ENCODE measurements around the gene CHD5.

Gene CHD5

GRCh38 chr1:6127587-6128163 lies 52.4 kb downstream of the CHD5 start:
- no peak overlapping the region for H3K4me3 ChIP-seq (ENCODE audit: low read depth, low read length)
- no peak overlapping the region for H4K8ac ChIP-seq (ENCODE audit: low read depth, low read length)
- no peak overlapping the region for H2BK12ac ChIP-seq (ENCODE audit: low read length)
- H3K79me1 ChIP-seq (ENCODE audit: low read length) = no peaks in the 10 kb centered on the region
- H3K4me1 ChIP-seq (ENCODE audit: control insufficient read depth in 1 of 2, insufficient read depth in 2 of 2, low read length in 2 of 2) = no peaks in the 10 kb centered on the region
- no peak overlapping the region for H4K91ac ChIP-seq (ENCODE audit: low read depth, low read length)
- no peak overlapping the region for H3K9ac ChIP-seq (ENCODE audit: low read length)
- H3K18ac ChIP-seq (ENCODE audit: low read length) = no peak overlapping the region
- no peak overlapping the region for H3K4ac ChIP-seq (ENCODE audit: low read depth, low read length)
- DNase-seq = peak; percentile 70 to 74
- H3K36me3 ChIP-seq (ENCODE audit: control insufficient read depth in 1 of 2, insufficient read depth in 2 of 2, low read length in 2 of 2) = no peaks in the 10 kb centered on the region
- no peak overlapping the region for H2BK5ac ChIP-seq (ENCODE audit: low read depth, low read length, poor library complexity)
- no peaks in the 10 kb centered on the region for H3K27me3 ChIP-seq (ENCODE audit: insufficient read depth, low read length)
- peak overlapping the region; percentile 34 for H3K4me2 ChIP-seq (ENCODE audit: low read length)
- no peak overlapping the region for H3K14ac ChIP-seq (ENCODE audit: low read length)
- WGBS (ENCODE audit: extremely low coverage, insufficient coverage, insufficient read length) = no CpG with 5 or more reads among the region's 41 CpGs
- H4K12ac ChIP-seq (ENCODE audit: low read depth, low read length) = no peak overlapping the region
- peaks cover 6% of the 10 kb centered on the region for H3K9me3 ChIP-seq (ENCODE audit: insufficient read depth, low read depth, low read length)
- no peak overlapping the region for H2BK120ac ChIP-seq (ENCODE audit: insufficient read depth, low read length, poor library complexity)
- no peak overlapping the region for H2AK5ac ChIP-seq (ENCODE audit: low read length)
- no peaks in the 10 kb centered on the region for H3K79me2 ChIP-seq (ENCODE audit: control insufficient read depth, insufficient read depth, low read length, poor library complexity)
- H3K27ac ChIP-seq (ENCODE audit: low read depth, low read length) = no peak overlapping the region
- H2AFZ ChIP-seq (ENCODE audit: insufficient read depth, low read length, poor library complexity) = no peak overlapping the region
- no peak overlapping the region for H3K23ac ChIP-seq (ENCODE audit: low read length)

- H3K27ac ChIP-seq (ENCODE audit: low read depth, low read length) = no peak overlapping the region
- H2BK120ac ChIP-seq (ENCODE audit: insufficient read depth, low read length, poor library complexity) = no peak overlapping the region
- H2AK5ac ChIP-seq (ENCODE audit: low read length) = no peak overlapping the region
- no peak overlapping the region for H4K91ac ChIP-seq (ENCODE audit: low read depth, low read length)
- H3K79me1 ChIP-seq (ENCODE audit: low read length) = no peaks in the 10 kb centered on the region
- no peak overlapping the region for H2BK12ac ChIP-seq (ENCODE audit: low read length)
- no peak overlapping the region for H2BK5ac ChIP-seq (ENCODE audit: low read depth, low read length, poor library complexity)
- no peak overlapping the region for H4K12ac ChIP-seq (ENCODE audit: low read depth, low read length)
- H3K4me1 ChIP-seq (ENCODE audit: control insufficient read depth in 1 of 2, insufficient read depth in 2 of 2, low read length in 2 of 2) = no peaks in the 10 kb centered on the region
- H3K9me3 ChIP-seq (ENCODE audit: insufficient read depth, low read depth, low read length) = peaks cover 4% of the 10 kb centered on the region
- no peak overlapping the region for H3K18ac ChIP-seq (ENCODE audit: low read length)
- no CpG with 5 or more reads among the region's 16 CpGs for WGBS (ENCODE audit: extremely low coverage, insufficient coverage, insufficient read length)
- no peaks in the 10 kb centered on the region for H3K36me3 ChIP-seq (ENCODE audit: control insufficient read depth in 1 of 2, insufficient read depth in 2 of 2, low read length in 2 of 2)
- peak overlapping the region; percentile 30 for H3K4me3 ChIP-seq (ENCODE audit: low read depth, low read length)
- no peak overlapping the region for H3K23ac ChIP-seq (ENCODE audit: low read length)
- H2AFZ ChIP-seq (ENCODE audit: insufficient read depth, low read length, poor library complexity) = no peak overlapping the region
- no peaks in the 10 kb centered on the region for H3K79me2 ChIP-seq (ENCODE audit: control insufficient read depth, insufficient read depth, low read length, poor library complexity)
- H3K14ac ChIP-seq (ENCODE audit: low read length) = no peak overlapping the region
- no peak overlapping the region for H3K4ac ChIP-seq (ENCODE audit: low read depth, low read length)
- H3K9ac ChIP-seq (ENCODE audit: low read length) = no peak overlapping the region
- H3K4me2 ChIP-seq (ENCODE audit: low read length) = no peak overlapping the region
- no peak for DNase-seq
- H3K27me3 ChIP-seq (ENCODE audit: insufficient read depth, low read length) = no peaks in the 10 kb centered on the region
- H4K8ac ChIP-seq (ENCODE audit: low read depth, low read length) = no peak overlapping the region
Measured at GRCh38 chr1:6126521-6127067, 53.5 kb downstream of the CHD5 start.

GRCh38 chr1:6126028-6126427 lies 54.1 kb downstream of the CHD5 start:
- H3K36me3 ChIP-seq (ENCODE audit: control insufficient read depth in 1 of 2, insufficient read depth in 2 of 2, low read length in 2 of 2) = no peaks in the 10 kb centered on the region
- DNase-seq = no peak
- no peaks in the 10 kb centered on the region for H3K27me3 ChIP-seq (ENCODE audit: insufficient read depth, low read length)
- no peak overlapping the region for H3K23ac ChIP-seq (ENCODE audit: low read length)
- H3K9ac ChIP-seq (ENCODE audit: low read length) = no peak overlapping the region
- no CpG with 5 or more reads among the region's 13 CpGs for WGBS (ENCODE audit: extremely low coverage, insufficient coverage, insufficient read length)
- peaks cover 4% of the 10 kb centered on the region for H3K9me3 ChIP-seq (ENCODE audit: insufficient read depth, low read depth, low read length)
- no peak overlapping the region for H3K4ac ChIP-seq (ENCODE audit: low read depth, low read length)
- H2BK120ac ChIP-seq (ENCODE audit: insufficient read depth, low read length, poor library complexity) = no peak overlapping the region
- H2AFZ ChIP-seq (ENCODE audit: insufficient read depth, low read length, poor library complexity) = no peak overlapping the region
- H3K79me2 ChIP-seq (ENCODE audit: control insufficient read depth, insufficient read depth, low read length, poor library complexity) = no peaks in the 10 kb centered on the region
- H3K4me2 ChIP-seq (ENCODE audit: low read length) = no peak overlapping the region
- H2BK12ac ChIP-seq (ENCODE audit: low read length) = no peak overlapping the region
- H4K8ac ChIP-seq (ENCODE audit: low read depth, low read length) = no peak overlapping the region
- no peak overlapping the region for H2BK5ac ChIP-seq (ENCODE audit: low read depth, low read length, poor library complexity)
- no peak overlapping the region for H3K18ac ChIP-seq (ENCODE audit: low read length)
- no peak overlapping the region for H3K4me3 ChIP-seq (ENCODE audit: low read depth, low read length)
- H3K27ac ChIP-seq (ENCODE audit: low read depth, low read length) = no peak overlapping the region
- H3K4me1 ChIP-seq (ENCODE audit: control insufficient read depth in 1 of 2, insufficient read depth in 2 of 2, low read length in 2 of 2) = no peaks in the 10 kb centered on the region
- no peak overlapping the region for H4K91ac ChIP-seq (ENCODE audit: low read depth, low read length)
- no peak overlapping the region for H4K12ac ChIP-seq (ENCODE audit: low read depth, low read length)
- no peak overlapping the region for H2AK5ac ChIP-seq (ENCODE audit: low read length)
- H3K14ac ChIP-seq (ENCODE audit: low read length) = no peak overlapping the region
- no peaks in the 10 kb centered on the region for H3K79me1 ChIP-seq (ENCODE audit: low read length)

GRCh38 chr1:6125366-6125765 lies 54.8 kb downstream of the CHD5 start:
- no peaks in the 10 kb centered on the region for H3K79me1 ChIP-seq (ENCODE audit: low read length)
- H3K36me3 ChIP-seq (ENCODE audit: control insufficient read depth in 1 of 2, insufficient read depth in 2 of 2, low read length in 2 of 2) = no peaks in the 10 kb centered on the region
- no CpG with 5 or more reads among the region's 15 CpGs for WGBS (ENCODE audit: extremely low coverage, insufficient coverage, insufficient read length)
- no peak overlapping the region for H3K27ac ChIP-seq (ENCODE audit: low read depth, low read length)
- H2BK5ac ChIP-seq (ENCODE audit: low read depth, low read length, poor library complexity) = no peak overlapping the region
- no peak overlapping the region for H2BK12ac ChIP-seq (ENCODE audit: low read length)
- H3K18ac ChIP-seq (ENCODE audit: low read length) = no peak overlapping the region
- no peak overlapping the region for H3K14ac ChIP-seq (ENCODE audit: low read length)
- H4K8ac ChIP-seq (ENCODE audit: low read depth, low read length) = no peak overlapping the region
- H2BK120ac ChIP-seq (ENCODE audit: insufficient read depth, low read length, poor library complexity) = no peak overlapping the region
- H3K27me3 ChIP-seq (ENCODE audit: insufficient read depth, low read length) = no peaks in the 10 kb centered on the region
- no peaks in the 10 kb centered on the region for H3K79me2 ChIP-seq (ENCODE audit: control insufficient read depth, insufficient read depth, low read length, poor library complexity)
- H3K4me3 ChIP-seq (ENCODE audit: low read depth, low read length) = no peak overlapping the region
- no peak overlapping the region for H3K23ac ChIP-seq (ENCODE audit: low read length)
- H3K4ac ChIP-seq (ENCODE audit: low read depth, low read length) = no peak overlapping the region
- no peak for DNase-seq
- no peak overlapping the region for H4K91ac ChIP-seq (ENCODE audit: low read depth, low read length)
- no peak overlapping the region for H2AK5ac ChIP-seq (ENCODE audit: low read length)
- H3K9me3 ChIP-seq (ENCODE audit: insufficient read depth, low read depth, low read length) = peaks cover 5% of the 10 kb centered on the region
- no peak overlapping the region for H2AFZ ChIP-seq (ENCODE audit: insufficient read depth, low read length, poor library complexity)
- no peak overlapping the region for H3K9ac ChIP-seq (ENCODE audit: low read length)
- H3K4me1 ChIP-seq (ENCODE audit: control insufficient read depth in 1 of 2, insufficient read depth in 2 of 2, low read length in 2 of 2) = no peaks in the 10 kb centered on the region
- H4K12ac ChIP-seq (ENCODE audit: low read depth, low read length) = no peak overlapping the region
- no peak overlapping the region for H3K4me2 ChIP-seq (ENCODE audit: low read length)

All from trophoblast cell (in vitro differentiated cells and primary cell).